Osteocyte (in vitro differentiated cells): ENCODE data around the gene KRTAP2-2. TPM values are rescaled to one million over a fixed set of nuclear protein-coding genes. Genes with fewer than 3 reads are reported as not detected.
"Not testable (repeated sequence)": the region's sequence is repeated elsewhere in the genome, so short reads cannot be mapped to it uniquely, and the experiment has no call there.

Experiments used
- DNase-seq: peaks from one replicate; pipeline ENCODE4 v3.0.0; 2021; ENCODE audit warnings: mixed read lengths; ENCODE audit not compliant: unreplicated experiment; ENCODE audit errors: extremely low spot score
- H3K27ac Mint-ChIP-seq: one replicate; pipeline ENCODE4 v1.8.0; 2021; ENCODE audit warnings: mild to moderate bottlenecking, mixed read lengths; ENCODE audit not compliant: unreplicated experiment
- H3K27me3 Mint-ChIP-seq: one replicate; pipeline ENCODE4 v1.8.0; 2021; ENCODE audit warnings: mixed read lengths; ENCODE audit not compliant: unreplicated experiment
- H3K36me3 Mint-ChIP-seq: one replicate; pipeline ENCODE4 v1.8.0; 2021; ENCODE audit warnings: mixed read lengths; ENCODE audit not compliant: unreplicated experiment
- H3K4me1 Mint-ChIP-seq: one replicate; pipeline ENCODE4 v1.8.0; 2021; ENCODE audit warnings: mixed read lengths; ENCODE audit not compliant: unreplicated experiment
- H3K4me3 Mint-ChIP-seq: one replicate; pipeline ENCODE4 v1.8.0; 2021; ENCODE audit warnings: mild to moderate bottlenecking, moderate library complexity, mixed read lengths; ENCODE audit not compliant: unreplicated experiment
- H3K9me3 Mint-ChIP-seq: one replicate; pipeline ENCODE4 v1.8.0; 2021; ENCODE audit warnings: mixed read lengths; ENCODE audit not compliant: unreplicated experiment
- total RNA-seq: library from RNA; stranded (reverse); gene quantifications from 2 replicates; pipeline ENCODE4 v1.2.1, GENCODE V29; 2021
- TF ChIP-seq, protein P1 (sequence below): fragments of 200-600 bp; sonication (generic); IDR thresholded peaks from 2 replicates; pipeline ENCODE4 v1.5.0; 2021; ENCODE audit warnings: antibody characterized with exemption, mild to moderate bottlenecking, moderate library complexity

KRTAP2-2 gene
- total RNA-seq, 1 donor from 2014 or later = not detected

DNA sequence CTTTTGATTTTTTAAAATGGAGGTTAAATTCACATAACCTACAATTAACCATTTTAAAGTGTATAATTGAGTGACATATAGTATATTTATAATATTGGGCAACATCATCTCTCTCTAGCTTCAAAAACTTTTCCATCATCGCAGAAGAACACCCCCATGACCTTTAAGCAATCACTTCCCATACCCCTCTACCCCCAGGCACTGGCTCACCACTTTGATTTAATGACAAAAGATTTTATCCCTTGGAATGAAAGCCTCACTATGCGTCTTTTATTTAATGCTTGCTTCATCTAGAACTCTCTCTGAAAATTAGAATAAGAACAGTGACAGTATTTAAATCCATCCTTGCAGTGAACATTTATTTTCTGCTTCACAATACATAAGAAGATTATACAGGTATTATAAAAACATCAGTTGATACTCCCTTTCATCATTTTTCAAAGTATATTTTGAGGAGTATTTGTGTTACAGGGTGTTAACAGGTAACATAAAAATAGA, 17.1 kb downstream of the KRTAP2-2 start:
- H3K36me3 Mint-ChIP-seq = no peaks in the 10 kb centered on the region
- no peak overlapping the region for H3K27ac Mint-ChIP-seq
- H3K27me3 Mint-ChIP-seq = no peaks in the 10 kb centered on the region
- TF ChIP-seq, protein P1, sequence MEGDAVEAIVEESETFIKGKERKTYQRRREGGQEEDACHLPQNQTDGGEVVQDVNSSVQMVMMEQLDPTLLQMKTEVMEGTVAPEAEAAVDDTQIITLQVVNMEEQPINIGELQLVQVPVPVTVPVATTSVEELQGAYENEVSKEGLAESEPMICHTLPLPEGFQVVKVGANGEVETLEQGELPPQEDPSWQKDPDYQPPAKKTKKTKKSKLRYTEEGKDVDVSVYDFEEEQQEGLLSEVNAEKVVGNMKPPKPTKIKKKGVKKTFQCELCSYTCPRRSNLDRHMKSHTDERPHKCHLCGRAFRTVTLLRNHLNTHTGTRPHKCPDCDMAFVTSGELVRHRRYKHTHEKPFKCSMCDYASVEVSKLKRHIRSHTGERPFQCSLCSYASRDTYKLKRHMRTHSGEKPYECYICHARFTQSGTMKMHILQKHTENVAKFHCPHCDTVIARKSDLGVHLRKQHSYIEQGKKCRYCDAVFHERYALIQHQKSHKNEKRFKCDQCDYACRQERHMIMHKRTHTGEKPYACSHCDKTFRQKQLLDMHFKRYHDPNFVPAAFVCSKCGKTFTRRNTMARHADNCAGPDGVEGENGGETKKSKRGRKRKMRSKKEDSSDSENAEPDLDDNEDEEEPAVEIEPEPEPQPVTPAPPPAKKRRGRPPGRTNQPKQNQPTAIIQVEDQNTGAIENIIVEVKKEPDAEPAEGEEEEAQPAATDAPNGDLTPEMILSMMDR = no peak
- no peak overlapping the region for H3K4me3 Mint-ChIP-seq
- no peak for DNase-seq
- H3K4me1 Mint-ChIP-seq = no peaks in the 10 kb centered on the region
- peaks cover 6% of the 10 kb centered on the region for H3K9me3 Mint-ChIP-seq

DNA sequence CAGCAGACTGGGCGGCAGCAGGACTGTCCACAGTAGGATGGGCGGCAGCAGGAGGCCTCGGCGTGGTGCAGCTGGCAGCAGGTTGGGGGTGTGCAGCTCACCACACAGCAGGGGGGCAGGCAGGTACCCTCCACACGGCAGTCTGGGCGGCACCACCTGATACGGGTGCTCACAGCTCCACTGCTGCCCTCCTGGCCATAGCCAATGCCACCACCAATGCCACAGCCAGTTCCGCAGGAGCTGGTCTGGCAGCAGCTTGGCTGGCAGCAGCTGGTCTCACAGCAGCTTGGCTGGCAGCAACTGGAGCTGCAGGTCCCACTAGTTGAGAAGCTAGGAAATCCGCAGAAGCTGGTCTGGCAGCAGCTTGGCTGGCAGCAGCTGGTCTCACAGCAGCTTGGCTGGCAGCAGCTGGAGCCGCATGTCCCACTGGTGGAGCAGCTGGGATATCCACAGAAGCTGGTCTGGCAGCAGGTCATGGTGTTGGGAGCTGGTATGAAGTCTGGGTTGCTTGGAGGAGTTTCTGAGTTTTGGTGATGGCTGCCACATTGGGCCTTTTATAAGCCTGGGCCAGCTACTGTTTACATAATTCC, 20.6 kb downstream of the KRTAP2-2 start, which contains the start of gene KRTAP1-3:
TSS of gene KRTAP1-3 (minus strand) at position 529 of the 590 bp plus-strand sequence. CDS start at position 476, 53 bp downstream.
- H3K9me3 Mint-ChIP-seq, DNase-seq, H3K4me1 Mint-ChIP-seq, H3K4me3 Mint-ChIP-seq, H3K27ac Mint-ChIP-seq, H3K27me3 Mint-ChIP-seq, H3K36me3 Mint-ChIP-seq: not testable (repeated sequence)

DNA sequence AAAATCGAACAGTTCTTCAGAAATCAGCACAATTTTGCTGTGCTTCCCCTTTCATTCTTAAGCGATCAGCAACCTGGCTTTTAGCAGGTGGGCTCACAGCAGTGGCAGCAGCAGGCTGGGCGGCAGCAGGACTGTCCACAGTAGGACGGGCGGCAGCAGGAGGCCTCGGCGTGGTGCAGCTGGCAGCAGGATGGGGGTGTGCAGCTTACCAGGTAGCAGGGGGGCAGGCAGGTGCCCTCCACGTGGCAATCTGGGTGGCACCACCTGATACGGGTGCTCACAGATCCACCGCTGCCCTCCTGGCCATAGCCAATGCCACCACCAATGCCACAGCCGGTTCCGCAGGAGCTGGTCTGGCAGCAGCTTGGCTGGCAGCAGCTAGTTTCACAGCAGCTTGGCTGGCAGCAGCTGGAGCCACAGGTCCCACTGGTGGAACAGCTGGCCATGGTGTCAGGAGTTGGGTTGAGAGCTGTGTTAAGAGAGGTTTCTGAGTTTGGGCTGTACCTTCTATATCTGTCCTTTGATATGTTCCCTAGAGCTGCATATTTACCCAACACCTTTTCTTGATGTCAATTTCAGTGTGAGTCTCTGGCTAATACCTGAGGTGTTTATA, 25.3 kb downstream of the KRTAP2-2 start, which contains the start of gene KRTAP1-4:
TSS of gene KRTAP1-4 (minus strand) at position 563 of the 613 bp plus-strand sequence. CDS start at position 446, 117 bp downstream.
- Mint-ChIP-seq H3K4me3 (no peak within 1 kb of the TSS), H3K36me3 (no peaks in the 10 kb centered on the region), H3K27me3 (no peaks in the 10 kb centered on the region), H3K9me3 (no peaks in the 10 kb centered on the region), H3K27ac (no peak within 1 kb of the TSS), H3K4me1 (peaks cover 5% of the 10 kb centered on the region)
- no peak for DNase-seq
- TF ChIP-seq, protein P1 = no peak

DNA sequence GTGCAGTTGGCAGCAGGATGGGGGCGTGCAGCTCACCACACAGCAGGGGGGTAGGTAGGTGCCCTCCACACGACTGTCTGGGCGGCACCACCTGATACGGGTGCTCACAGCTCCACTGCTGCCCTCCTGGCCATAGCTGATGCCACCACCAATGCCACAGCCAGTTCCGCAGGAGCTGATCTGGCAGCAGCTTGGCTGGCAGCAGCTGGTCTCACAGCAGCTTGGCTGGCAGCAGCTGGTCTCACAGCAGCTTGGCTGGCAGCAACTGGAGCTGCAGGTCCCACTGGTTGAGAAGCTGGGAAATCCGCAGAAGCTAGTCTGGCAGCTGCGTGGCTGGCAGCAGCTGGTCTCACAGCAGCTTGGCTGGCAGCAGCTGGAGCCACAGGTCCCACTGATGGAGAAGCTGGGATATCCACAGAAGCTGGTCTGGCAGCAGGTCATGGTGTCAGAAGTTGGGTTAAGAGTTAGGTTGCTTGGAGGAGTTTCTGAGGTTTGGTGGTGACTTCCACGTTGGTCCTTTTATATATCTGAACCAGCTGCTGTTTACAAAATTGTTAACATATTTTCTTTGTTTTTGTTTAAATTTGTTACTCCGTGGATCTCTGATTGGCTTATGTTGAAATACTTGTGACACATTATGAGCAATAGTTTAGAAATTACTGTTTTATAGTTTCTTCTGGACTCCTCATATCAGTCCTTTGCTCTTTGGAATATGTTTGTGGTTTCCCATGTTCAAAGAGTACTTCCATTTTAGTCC, 28.1 kb downstream of the KRTAP2-2 start, which contains the start of gene KRTAP1-5:
TSS of gene KRTAP1-5 (minus strand) at position 494 of the 757 bp plus-strand sequence. CDS start at position 441, 53 bp downstream.
- no peaks in the 10 kb centered on the region for H3K36me3 Mint-ChIP-seq
- no peaks in the 10 kb centered on the region for H3K9me3 Mint-ChIP-seq
- H3K4me3 Mint-ChIP-seq = no peak within 1 kb of the TSS
- peaks cover 5% of the 10 kb centered on the region for H3K4me1 Mint-ChIP-seq
- H3K27me3 Mint-ChIP-seq = no peaks in the 10 kb centered on the region
- DNase-seq = no peak
- H3K27ac Mint-ChIP-seq = no peak within 1 kb of the TSS
- TF ChIP-seq, protein P1 = no peak

DNA sequence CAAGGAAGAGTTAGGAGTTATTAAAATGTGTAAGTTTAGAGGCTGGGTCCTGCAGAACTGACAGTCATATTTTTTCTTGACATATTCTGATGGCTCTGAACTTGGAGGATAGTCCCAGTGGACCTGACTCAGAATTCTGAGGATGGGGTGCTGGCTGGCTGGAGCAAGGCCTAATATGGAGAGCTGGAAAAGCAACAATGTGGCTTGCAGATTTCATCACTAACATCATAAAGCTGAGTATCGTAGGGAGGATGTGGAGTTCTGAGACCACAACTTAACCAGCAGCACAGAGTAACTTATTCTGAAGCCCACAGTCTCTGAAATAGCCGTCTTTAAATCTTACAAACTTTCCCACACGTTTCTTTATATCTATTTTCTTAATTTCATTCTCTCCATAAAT, 30.3 kb downstream of the KRTAP2-2 start:
- Mint-ChIP-seq H3K27me3 (no peaks in the 10 kb centered on the region), H3K27ac (no peak overlapping the region), H3K36me3 (no peaks in the 10 kb centered on the region), H3K4me1 (peaks cover 8% of the 10 kb centered on the region), H3K9me3 (peaks cover 6% of the 10 kb centered on the region), H3K4me3 (no peak overlapping the region)
- DNase-seq = no peak
- TF ChIP-seq, protein P1 = no peak
